BJ (cell line): ENCODE data around the gene ANP32B. TPM values are rescaled to one million over a fixed set of nuclear protein-coding genes. Genes with fewer than 3 reads are reported as not detected.
A peak's percentile ranks its signal among the peaks of the same experiment; 100 is the strongest.
"Not testable (repeated sequence)": the region's sequence is repeated elsewhere in the genome, so short reads cannot be mapped to it uniquely, and the experiment has no call there.

Experiments
- CTCF ChIA-PET: fragments of 350-600 bp; formaldehyde crosslinking; extraction: SDS; loops from one replicate; lab custom pipeline; 2021; ENCODE audit warnings: antibody characterized with exemption, inconsistent platforms; lab: Yijun Ruan, JAX
- POLR2A ChIA-PET: fragments of 300-600 bp; sonication (Branson Sonifier 250); formaldehyde crosslinking; extraction: SDS; loops from one replicate; lab custom pipeline; 2021; ENCODE audit warnings: antibody characterized with exemption; lab: Charles Lee
- DNase-seq: peaks from one replicate; pipeline ENCODE4 v3.0.0-alpha.2; 2011; ENCODE audit warnings: low read depth
- H3K27me3 ChIP-seq: 2 replicates; pipeline ENCODE4 v1.6.0; 2011; ENCODE audit warnings: low read length; ENCODE audit not compliant: control insufficient read depth, insufficient read depth
- H3K36me3 ChIP-seq: 2 replicates; pipeline ENCODE4 v1.5.1; 2011; ENCODE audit warnings: low read length; ENCODE audit not compliant: control insufficient read depth, insufficient read depth
- H3K4me3 ChIP-seq: 2 replicates; pipeline ENCODE4 v1.5.1; 2011; ENCODE audit warnings: low read depth, mild to moderate bottlenecking, control low read depth, low read length
- CTCF ChIP-seq: IDR thresholded peaks from 2 replicates; pipeline ENCODE4 v1.5.1; 2011; ENCODE audit warnings: low read depth, mild to moderate bottlenecking, control low read depth, inconsistent platforms, low read length, moderate library complexity; ENCODE audit not compliant: insufficient read depth
- polyA plus RNA-seq: library from polyadenylated mRNA; depleted of rRNA; stranded (reverse); fragments of >200 nt; gene quantifications from 2 replicates; pipeline ENCODE4 v1.2.3, GENCODE V29; 2011

The ANP32B gene
- polyA plus RNA-seq, 1 experiment = 18.3 TPM

DNA sequence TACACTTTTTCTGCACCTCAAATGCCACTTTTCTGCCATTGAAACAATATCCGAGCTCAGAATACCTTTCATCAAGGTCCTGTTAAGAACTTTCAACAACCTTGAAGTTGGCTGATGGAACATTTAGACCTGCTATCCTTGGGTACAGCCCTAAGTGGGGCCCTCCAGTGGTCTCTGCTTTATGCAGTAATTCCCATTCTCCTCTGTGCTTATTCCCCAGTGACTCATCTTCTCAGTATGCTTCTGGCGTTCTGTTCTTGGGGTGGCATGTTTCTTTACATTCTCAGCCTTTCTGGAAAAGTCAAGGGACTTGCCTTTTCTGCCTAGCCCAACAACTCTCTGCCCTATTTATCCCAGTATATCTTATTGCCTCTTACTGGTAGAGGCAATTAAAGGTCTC is 7.1 kb downstream of the ANP32B start:
- H3K36me3 ChIP-seq = no peaks in the 10 kb centered on the region
- POLR2A ChIA-PET = no interaction called here

GRCh38 chr9:97991818-97992217 is 8.7 kb downstream of the ANP32B start:
- ChIA-PET POLR2A (no interaction called here), CTCF (interaction anchor here (2.0 to 2.2 kb wide), 2 partner anchors 9 to 69 kb away, joined by 5 to 6 read pairs; partner anchors contain the start of genes ANP32B and TRMO)
- TF ChIP-seq CTCF = no peak
- Histone ChIP-seq H3K4me3 (no peak overlapping the region), H3K36me3 (no peaks in the 10 kb centered on the region), H3K27me3 (no peaks in the 10 kb centered on the region)
- no peak for DNase-seq

More for the DNA sequence above, 7.1 kb downstream of the ANP32B start:
- DNase-seq = no peak
- CTCF ChIA-PET = interaction anchor here (1.4 kb wide), 1 partner anchor 44 kb away, joined by 3 read pairs; no protein-coding TSS in a partner anchor
- H3K27me3 ChIP-seq = no peaks in the 10 kb centered on the region
- no peak overlapping the region for H3K4me3 ChIP-seq
- peak; percentile 53 for TF ChIP-seq CTCF

- Histone ChIP-seq H3K36me3 (no peaks in the 10 kb centered on the region), H3K4me3 (no peak overlapping the region), H3K27me3 (no peaks in the 10 kb centered on the region)
- no peak for TF ChIP-seq CTCF
- ChIA-PET POLR2A (no interaction called here), CTCF (interaction anchor here (2.0 to 2.2 kb wide), 2 partner anchors 9 to 70 kb away, joined by 5 to 6 read pairs; partner anchors contain the start of genes ANP32B and TRMO)
- no peak for DNase-seq
Observed at GRCh38 chr9:97992219-97992618, 9.1 kb downstream of the ANP32B start.

DNA sequence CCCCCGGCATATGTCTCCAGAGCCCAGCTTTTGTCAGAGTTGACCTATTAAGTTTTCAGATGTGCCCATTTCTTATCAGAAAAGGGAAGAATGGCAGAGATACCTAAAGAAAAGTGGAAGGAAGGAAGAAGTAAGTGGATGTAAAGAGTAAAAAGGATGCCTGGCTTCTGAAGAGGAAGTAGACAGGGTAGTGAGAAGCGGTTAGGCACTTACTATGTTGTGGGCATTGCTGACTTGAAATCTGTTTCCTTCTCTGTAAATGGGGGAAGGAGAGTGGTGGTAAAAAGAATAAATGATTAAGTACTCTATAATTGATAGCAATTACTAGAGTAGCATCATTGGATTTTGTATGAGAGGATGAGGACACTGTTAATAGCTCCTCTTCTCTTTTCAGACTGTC is 9.9 kb downstream of the ANP32B start:
- ChIA-PET POLR2A (interaction anchor here (0.6 kb wide), 1 partner anchor 70 kb away, joined by 11 read pairs; no protein-coding TSS in a partner anchor), CTCF (interaction anchor here (1.0 to 2.2 kb wide), 3 partner anchors 10 to 70 kb away, joined by 3 to 6 read pairs (median 5); partner anchors contain the start of genes ANP32B and TRMO)
- Histone ChIP-seq H3K36me3 (no peaks in the 10 kb centered on the region), H3K27me3 (no peaks in the 10 kb centered on the region), H3K4me3 (no peak overlapping the region)
- no peak for TF ChIP-seq CTCF
- DNase-seq = no peak

DNA sequence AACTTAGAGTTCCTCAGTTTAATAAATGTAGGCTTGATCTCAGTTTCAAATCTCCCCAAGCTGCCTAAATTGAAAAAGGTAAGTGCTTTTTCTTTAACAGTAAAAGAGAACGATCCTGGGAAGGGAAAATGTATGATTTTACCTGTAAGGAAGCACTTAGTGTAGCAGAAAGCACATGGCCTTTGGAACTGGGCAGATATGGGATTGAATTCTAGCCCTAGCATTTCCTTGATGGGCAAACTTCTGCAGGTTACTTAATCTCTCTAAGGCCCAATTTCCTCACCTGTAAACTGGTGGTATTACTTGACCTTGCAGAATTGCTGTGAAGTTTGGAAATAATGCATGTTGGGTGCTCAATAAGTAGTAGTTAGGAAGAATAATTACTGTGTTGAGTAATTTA is 11.6 kb downstream of the ANP32B start:
- H3K4me3 ChIP-seq = no peak overlapping the region
- ChIA-PET POLR2A (no interaction called here), CTCF (interaction anchor here (3.5 kb wide), 1 partner anchor 9 kb away, joined by 19 read pairs; the partner anchor contains the start of gene ANP32B)
- no peaks in the 10 kb centered on the region; the same call in 1 of the 2 replicates for H3K36me3 ChIP-seq
- DNase-seq = no peak
- no peaks in the 10 kb centered on the region for H3K27me3 ChIP-seq
- no peak for TF ChIP-seq CTCF

DNA sequence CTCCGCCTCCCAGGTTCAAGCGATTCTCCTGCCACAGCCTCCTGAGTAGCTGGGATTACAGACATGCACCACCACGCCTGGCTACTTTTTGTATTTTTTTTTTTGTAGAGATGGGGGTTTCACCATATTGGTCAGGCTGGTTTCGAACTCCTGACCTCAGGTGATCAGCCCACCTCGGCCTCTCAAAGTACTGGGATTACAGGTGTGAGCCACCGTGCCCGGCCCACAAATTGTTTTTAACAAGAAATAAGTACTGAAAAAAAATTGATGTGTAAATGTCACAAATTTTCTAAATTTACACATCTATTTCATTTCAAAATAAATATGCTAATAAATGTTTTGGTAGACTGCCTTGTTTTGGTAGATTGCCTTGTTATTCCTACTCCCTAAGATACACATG is 13.5 kb downstream of the ANP32B start:
- not testable (repeated sequence) for DNase-seq, H3K36me3 ChIP-seq, H3K4me3 ChIP-seq, H3K27me3 ChIP-seq
- POLR2A ChIA-PET = interaction anchor here (0.7 kb wide), 1 partner anchor 63 kb away, joined by 3 read pairs; no protein-coding TSS in a partner anchor
- CTCF ChIA-PET = interaction anchor here (1.7 to 3.5 kb wide), 2 partner anchors 11 kb away, joined by 4 to 19 read pairs; partner anchors contain the start of gene ANP32B
